ENCODE results near the gene AMOT. TPM values are rescaled to one million over a fixed set of nuclear protein-coding genes. Genes with fewer than 3 reads are reported as not detected.

AMOT gene
- total and polyA plus RNA-seq, 10 of the 15 experiments (the other 5 are each of a cell fraction or from before 2014, with no cell fraction given): 0.92 to 14.5 (median 2.9) TPM

DNA sequence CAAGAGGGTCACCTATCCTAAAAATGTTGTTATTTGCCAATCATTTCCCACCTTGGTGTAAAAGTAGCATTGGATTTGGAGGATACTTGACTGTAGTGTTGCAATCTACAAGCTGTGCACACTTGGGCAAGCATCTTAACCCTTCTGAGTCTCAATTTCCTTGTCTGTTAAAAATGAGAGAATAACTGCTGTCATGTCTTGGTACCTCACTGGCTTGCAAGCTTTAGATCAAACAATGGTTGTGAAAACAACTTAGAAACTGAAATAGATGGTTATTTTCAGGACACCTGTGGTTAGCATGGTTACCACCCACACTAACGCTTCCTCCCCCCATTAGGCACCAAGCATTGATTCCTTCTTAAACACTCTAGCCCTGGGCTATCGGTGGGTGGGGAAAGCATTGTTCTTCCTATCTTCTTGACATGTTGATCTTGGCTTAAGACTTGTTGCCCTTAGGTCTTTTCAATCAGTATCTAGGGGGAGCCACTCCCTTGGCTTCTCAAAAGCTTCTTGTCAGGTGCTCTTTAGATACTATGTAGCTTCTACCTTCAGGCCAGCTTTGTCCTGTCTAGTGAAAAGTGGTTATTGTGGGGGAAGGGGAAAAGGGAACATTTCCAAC, 10.6 kb upstream of the AMOT start (continued):
- TF ChIP-seq CBX3 (IDR thresholded peaks at IDR 0.05; ENCODE audit: borderline replicate concordance, low read depth): no peak
- no peak for TF ChIP-seq HCFC1 (IDR thresholded peaks at IDR 0.05; ENCODE audit: low read length)
- TF ChIP-seq ZSCAN29 (IDR thresholded peaks at IDR 0.05): no peak
- TF ChIP-seq POLR2AphosphoS2 (IDR thresholded peaks at IDR 0.05; ENCODE audit: low read depth, low read length): no peak
- TF ChIP-seq, protein P1, sequence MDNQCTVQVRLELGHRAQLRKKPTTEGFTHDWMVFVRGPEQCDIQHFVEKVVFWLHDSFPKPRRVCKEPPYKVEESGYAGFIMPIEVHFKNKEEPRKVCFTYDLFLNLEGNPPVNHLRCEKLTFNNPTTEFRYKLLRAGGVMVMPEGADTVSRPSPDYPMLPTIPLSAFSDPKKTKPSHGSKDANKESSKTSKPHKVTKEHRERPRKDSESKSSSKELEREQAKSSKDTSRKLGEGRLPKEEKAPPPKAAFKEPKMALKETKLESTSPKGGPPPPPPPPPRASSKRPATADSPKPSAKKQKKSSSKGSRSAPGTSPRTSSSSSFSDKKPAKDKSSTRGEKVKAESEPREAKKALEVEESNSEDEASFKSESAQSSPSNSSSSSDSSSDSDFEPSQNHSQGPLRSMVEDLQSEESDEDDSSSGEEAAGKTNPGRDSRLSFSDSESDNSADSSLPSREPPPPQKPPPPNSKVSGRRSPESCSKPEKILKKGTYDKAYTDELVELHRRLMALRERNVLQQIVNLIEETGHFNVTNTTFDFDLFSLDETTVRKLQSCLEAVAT (IDR thresholded peaks at IDR 0.05): no peak
- no peak for TF ChIP-seq WRNIP1 (IDR thresholded peaks at IDR 0.05; ENCODE audit: borderline replicate concordance, low read depth, low read length)
- no peak for TF ChIP-seq SUPT20H (IDR thresholded peaks at IDR 0.05; ENCODE audit: borderline replicate concordance, control insufficient read depth, low read depth, low read length)
- TF ChIP-seq SMAD5 (IDR thresholded peaks at IDR 0.05; ENCODE audit: low read depth): no peak
- TF ChIP-seq ZNF384 (IDR thresholded peaks at IDR 0.05; ENCODE audit: borderline replicate concordance, low read depth, low read length): no peak
- no peak for TF ChIP-seq TCF12 (IDR thresholded peaks at IDR 0.05; ENCODE audit: low read depth, low read length)
- no peak for TF ChIP-seq ZBTB4 (CRISPR knock-in tag; IDR thresholded peaks at IDR 0.05)
- peak; percentile 61; the same call in 1 of the 2 replicates for TF ChIP-seq ATF2 (IDR thresholded peaks at IDR 0.05; ENCODE audit: low read length)
- TF ChIP-seq, protein P2, sequence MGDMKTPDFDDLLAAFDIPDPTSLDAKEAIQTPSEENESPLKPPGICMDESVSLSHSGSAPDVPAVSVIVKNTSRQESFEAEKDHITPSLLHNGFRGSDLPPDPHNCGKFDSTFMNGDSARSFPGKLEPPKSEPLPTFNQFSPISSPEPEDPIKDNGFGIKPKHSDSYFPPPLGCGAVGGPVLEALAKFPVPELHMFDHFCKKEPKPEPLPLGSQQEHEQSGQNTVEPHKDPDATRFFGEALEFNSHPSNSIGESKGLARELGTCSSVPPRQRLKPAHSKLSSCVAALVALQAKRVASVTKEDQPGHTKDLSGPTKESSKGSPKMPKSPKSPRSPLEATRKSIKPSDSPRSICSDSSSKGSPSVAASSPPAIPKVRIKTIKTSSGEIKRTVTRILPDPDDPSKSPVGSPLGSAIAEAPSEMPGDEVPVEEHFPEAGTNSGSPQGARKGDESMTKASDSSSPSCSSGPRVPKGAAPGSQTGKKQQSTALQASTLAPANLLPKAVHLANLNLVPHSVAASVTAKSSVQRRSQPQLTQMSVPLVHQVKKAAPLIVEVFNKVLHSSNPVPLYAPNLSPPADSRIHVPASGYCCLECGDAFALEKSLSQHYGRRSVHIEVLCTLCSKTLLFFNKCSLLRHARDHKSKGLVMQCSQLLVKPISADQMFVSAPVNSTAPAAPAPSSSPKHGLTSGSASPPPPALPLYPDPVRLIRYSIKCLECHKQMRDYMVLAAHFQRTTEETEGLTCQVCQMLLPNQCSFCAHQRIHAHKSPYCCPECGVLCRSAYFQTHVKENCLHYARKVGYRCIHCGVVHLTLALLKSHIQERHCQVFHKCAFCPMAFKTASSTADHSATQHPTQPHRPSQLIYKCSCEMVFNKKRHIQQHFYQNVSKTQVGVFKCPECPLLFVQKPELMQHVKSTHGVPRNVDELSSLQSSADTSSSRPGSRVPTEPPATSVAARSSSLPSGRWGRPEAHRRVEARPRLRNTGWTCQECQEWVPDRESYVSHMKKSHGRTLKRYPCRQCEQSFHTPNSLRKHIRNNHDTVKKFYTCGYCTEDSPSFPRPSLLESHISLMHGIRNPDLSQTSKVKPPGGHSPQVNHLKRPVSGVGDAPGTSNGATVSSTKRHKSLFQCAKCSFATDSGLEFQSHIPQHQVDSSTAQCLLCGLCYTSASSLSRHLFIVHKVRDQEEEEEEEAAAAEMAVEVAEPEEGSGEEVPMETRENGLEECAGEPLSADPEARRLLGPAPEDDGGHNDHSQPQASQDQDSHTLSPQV (IDR thresholded peaks at IDR 0.05): no peak
- TF ChIP-seq RAD51 (IDR thresholded peaks at IDR 0.05): no peak
- TF ChIP-seq ASH2L (IDR thresholded peaks at IDR 0.05; ENCODE audit: borderline replicate concordance, low read depth): no peak
- TF ChIP-seq YBX1 (IDR thresholded peaks at IDR 0.05): no peak
- TF ChIP-seq ESRRA (IDR thresholded peaks at IDR 0.05; ENCODE audit: low read length): no peak
- 0 out of 2 replicates have a peak, but pooled peaks have one; percentile 1 for TF ChIP-seq RAD21 (IDR thresholded peaks at IDR 0.05; ENCODE audit: insufficient read depth, low read depth, low read length)
- no peak for TF ChIP-seq HSF1 (IDR thresholded peaks at IDR 0.05; ENCODE audit: low read depth, low read length)
